CD4-positive, alpha-beta T cell treated with Interleukin-17A for 1 hour (primary cell): Measurements from ENCODE around the gene SNORC.
A peak's percentile ranks its signal among the peaks of the same experiment; 100 is the strongest.
"Not testable (repeated sequence)": the region's sequence is repeated elsewhere in the genome, so short reads cannot be mapped to it uniquely, and the experiment has no call there.

Source experiments
- DNase-seq: peaks from one replicate; pipeline ENCODE4 v3.0.0-alpha.2; 2020

Gene SNORC

DNA sequence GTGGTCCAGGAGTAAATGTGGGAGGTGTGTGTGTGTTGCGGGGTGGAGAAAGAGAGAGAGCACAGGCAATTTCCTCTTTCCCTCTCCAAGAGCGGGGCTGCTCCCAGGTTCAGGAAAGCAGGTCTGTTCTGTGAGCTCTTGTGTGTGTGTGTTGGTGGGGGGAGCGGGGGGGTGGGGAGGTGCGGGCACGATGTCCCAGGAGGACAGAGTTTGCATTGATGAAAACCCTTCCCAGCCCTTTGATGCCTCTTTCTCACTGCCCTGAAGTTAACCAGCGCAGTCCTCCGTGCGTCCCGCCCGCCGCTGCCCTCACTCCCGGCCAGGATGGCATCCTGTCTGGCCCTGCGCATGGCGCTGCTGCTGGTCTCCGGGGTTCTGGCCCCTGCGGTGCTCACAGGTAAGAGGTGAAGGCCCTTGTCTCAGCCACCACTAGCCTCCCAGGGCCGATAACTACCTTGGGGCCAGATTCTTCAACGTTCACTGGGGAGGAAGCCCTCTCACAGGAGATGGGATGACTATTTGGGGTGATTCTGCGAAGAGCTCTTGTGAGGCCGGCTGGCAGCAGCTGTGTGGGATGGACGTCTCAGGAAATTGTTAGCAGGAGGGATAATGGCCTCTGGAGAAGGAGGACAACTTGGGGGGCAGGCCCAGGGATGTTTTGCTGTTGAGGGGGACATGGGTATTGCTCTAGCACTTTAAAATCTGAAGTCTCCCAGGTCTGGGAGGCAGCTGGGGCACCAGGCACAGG, at the start of gene SNORC:
Gene SNORC, plus strand, starts transcription at position 247 of the 748 bp plus-strand sequence. Its CDS starts 78 bp downstream, at position 325.
- no peak for DNase-seq

DNA sequence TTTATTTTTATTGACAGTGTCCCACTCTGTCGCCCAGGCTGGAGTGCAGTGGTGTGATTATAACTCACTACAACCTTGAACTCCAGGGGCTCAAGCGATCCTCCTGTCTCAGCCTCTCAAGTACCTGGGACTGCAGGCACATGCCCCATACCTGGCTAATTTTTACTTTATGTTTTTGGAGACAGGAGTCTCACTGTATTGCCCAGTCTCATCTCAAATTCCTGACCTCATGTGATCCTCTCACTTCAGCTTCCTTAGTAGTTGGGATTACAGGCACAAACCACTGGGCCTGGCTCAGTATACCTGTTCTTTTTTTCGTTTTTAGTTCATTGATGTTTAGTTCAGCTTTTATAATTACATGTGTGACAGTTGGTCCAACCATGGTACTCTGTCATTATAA, 40.1 kb upstream of the SNORC start:
- no peak for DNase-seq

DNA sequence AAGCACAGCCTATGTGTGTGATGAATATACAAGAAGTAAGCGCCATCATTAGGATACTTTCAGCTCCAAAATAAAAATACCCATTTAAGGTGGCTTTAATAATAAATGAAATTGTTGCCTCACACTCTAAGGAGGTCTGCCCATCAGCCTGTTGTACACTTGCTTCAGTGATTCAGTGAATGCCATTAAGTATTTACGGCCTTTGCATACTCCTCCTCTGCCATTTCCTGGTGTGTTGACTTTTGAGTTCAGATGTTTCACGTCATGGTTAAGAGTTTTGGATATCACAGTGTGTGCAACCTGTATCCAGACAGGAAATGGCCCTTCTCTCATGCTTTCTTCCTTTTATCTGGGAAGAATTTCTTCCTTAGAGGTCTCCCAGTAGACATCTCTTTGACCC, 38.6 kb upstream of the SNORC start:
- no peak for DNase-seq

DNA sequence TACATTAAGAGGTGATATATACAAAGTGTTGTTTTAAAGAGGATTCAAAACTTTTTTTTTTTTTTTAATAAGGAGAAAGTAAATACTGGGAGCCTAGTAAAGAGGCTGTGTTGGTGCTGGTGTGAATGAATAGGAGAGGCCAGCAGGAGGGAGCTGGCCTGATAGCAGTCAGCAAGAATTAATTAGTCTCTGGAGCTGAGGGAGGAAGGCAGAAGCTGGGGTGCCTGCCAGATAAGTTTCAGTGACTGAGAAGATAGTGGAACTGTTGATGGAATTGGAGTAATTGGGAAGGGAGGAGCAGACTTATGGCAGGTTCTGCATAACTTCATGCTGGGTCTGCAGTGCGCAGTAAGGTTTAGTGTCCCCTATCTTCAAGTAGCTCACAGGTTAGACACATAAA, 36.2 kb upstream of the SNORC start:
- no peak for DNase-seq

DNA sequence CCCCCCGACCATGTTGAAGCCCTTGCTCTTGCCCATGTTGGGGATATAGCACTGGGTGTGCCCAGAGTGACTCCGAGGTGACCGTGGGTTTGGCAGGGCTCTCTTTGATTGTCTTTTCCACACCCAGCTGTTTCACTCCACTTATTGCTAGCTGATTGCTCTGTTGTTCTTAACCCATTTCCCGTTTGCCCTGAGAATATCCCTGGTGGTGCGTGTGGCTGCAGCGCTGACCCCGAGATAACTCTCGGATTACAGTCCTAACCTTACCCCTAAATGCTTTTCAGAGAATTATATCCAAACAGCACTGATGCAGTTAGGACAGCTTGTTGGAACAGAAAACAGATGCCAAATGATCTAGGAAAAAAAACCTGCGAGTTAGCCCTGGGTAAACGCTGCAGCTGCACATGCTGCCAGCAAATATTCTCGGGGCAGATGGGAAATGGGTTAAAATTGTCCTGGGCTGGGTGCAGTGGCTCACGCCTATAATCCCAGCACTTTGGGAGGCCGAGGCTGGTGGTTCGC, 34.3 kb upstream of the SNORC start:
- DNase-seq: no peak

DNA sequence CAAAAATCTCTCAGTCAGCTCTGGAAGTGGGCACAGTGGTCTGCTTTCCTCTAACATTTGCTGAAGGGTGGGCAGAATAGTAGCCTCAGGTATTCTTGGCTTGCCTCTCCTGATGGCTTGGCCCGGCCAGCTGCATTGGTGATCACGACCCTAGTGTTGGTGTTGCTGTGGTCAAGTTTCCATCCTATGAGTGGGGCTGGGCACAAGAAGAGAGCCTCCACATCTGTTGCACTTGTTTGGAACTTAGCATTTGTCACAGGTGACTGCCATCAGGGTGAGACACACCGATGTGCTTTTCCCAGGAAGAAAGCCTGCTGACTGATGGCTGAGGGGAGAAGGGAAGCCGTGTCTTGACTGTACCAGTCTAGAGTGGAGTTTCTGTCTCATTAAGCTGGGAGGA, 33.1 kb upstream of the SNORC start:
- DNase-seq: no peak

DNA sequence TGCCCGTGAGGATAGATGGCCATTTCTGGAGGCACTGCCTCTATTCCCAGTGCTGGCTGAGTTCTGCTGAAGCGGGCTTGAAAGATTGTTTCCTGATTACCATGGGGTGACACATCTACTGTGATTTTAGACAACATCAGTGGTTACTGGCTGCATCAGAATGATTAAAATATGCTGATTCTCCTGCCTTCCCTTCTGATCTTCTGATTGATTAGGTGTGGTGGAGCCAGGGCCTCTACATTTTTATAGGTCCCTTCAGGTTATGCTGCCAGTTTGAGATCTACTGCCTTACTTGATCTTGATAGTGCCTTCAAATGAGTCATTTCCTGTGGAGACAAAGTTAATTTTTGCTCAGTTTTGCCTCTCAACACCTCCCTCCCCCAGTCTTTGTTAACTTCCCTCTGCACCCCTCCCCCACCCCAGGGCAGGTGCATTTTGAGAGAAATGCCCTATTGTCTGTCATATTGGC, 31.6 kb upstream of the SNORC start:
- DNase-seq: peak; percentile 81

DNA sequence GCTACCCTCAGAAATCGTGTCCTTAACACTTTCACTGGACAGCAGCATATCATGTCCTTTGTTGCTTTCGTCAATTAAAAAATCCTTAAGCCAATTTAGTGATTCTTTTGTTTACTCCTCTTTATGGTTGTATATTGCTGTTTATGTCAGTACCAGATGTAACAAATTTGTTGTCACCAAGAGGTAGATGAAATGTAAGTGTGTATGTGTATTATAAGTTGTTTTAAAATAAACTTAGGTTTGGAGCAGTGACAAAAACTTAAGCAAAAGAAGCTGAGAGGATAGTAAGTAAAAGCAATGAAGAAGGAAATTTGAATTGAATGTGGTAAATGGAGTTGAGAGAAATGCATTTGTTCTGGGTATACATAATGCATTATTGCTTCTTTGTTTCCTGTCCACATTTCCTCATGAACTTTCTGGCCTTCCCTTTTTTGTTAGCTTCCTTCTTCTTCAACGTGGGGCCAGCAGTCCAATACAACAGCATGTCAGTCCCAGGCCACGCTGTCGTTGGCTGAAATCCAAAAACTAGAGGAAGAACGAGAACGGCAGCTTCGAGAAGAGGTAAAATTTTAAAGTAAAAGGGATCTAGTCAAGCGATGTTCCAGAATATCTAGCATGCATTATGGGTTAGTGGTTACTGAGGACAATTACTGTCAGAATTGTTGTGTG, 30.5 kb upstream of the SNORC start:
- DNase-seq: peak; percentile 10

DNA sequence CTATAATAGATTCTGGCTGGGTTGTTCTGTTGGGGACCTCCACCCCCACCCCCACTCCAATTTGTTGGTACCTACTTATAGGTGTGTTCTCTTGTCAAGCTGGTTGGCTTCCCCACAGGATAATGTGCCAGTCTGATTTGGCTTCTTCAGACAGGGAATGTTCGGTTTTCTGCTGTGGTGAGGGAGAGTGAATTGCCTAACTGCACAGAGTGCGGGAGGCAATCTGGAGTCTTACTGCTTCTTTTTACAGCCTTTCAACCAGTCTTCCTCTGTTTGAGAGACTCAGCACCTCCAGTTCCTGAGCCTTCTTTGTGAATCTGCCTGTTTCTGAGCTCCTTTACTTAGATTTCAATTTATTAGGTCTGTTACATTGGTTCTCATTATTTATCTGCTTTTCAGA, 27.4 kb upstream of the SNORC start:
- DNase-seq: no peak

DNA sequence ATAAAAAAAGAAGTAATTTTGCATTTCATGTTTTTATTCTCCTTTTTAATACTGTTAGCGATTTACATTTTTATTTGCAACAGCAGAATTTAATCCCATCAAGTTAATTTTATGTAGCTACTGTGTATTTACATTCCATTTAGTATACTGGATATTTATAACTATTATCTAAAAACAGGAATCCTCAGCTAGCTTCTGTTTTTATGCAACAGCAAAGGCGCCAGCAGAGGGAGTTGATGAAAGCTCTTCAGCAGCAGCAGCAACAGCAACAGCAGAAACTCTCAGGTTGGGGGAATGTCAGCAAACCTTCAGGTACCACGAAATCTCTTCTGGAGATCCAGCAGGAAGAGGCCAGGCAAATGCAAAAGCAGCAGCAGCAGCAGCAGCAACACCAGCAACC, 26.2 kb upstream of the SNORC start:
- no peak for DNase-seq

DNA sequence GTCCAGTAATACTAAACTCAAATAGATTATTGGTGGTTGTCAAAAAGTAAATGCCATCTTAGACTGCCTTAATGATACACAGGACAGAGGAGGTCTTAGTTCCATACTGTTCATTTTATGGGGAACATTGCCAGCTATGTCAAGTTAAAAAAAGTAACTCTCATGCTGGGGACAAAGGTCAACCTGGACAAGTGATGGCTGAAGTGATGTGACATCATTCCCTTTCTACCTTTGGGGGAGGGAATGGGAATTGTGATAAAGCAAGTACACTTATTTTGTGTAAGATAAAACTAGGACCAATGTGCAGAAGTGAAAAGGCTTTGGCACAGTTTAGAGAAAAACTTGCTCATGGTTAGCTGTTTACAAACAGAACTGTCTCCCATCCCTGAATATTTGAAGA, 24.0 kb upstream of the SNORC start:
- DNase-seq: no peak

DNA sequence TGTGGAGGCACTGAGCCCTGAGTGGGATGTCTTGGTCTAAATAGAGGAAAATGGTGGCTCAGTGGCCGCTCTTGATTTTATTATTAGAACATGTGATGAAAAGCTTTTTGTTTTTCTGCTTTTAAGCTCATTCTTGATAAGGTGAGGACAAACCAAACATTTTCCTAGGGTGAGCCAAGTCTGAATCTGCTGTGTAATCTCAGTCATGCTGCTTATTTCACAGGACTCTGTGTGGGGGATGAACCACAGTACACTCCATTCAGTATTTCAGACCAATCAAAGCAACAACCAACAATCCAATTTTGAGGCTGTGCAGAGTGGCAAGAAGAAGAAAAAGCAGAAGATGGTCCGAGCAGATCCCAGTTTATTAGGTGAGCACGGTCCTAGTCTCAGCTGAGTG, 20.0 kb upstream of the SNORC start:
- no peak for DNase-seq

DNA sequence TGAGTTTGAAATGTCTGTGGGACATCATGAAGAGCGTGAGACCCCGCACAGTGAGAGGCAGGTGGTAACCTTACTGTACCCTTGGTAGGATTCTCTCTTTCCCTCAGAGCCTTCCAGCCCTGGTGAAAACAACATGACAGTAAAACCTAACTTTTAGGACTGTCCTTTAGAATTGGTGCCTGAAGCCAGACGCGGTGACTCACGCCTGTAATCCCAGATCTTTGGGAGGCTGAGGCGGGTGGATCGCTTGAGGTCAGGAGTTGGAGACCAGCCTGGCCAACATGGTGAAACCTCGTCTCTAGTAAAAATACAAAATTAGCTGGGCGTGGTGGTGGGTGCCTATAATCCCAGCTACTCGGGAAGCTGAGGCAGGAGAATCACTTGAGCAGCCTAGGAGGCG, 18.0 kb upstream of the SNORC start:
- not testable (repeated sequence) for DNase-seq

DNA sequence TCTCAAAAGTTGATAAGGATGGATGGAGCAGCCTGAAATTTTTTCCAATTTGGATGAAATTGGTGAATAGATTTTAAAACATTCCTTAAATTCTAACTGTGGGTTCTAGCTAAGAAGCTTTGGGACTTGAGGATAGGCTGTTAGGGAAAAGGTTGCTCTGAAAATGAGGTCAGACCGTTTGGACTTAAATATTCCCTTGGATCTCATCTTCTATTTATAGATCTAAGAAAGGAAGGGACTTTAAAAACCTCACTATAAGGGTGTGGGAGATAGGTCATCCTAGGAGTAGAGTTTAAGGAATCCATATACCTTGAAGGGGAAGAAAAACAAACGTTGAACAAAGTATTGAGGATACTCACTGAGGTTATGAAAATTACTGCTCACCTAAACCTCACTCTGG, 17.4 kb upstream of the SNORC start:
- DNase-seq: no peak

DNA sequence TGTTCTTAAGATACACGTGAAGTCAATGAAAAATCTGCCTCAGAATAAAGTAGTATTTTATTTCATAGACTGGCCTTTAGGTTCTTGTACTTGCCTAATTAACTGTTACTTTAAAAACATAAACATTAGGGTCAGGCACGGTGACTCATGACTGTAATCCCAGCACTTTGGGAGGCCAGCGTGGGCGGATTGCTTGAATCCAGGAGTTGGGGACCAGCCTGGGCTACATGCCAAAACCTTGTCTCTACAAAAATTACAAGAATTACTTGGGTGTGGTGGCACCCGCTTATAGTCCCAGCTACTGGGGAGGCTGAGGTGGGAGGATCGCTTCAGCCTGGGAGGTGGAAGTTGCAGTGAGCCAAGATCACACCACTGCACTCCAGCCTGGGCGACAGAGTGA, 16.0 kb upstream of the SNORC start:
- DNase-seq: no peak

DNA sequence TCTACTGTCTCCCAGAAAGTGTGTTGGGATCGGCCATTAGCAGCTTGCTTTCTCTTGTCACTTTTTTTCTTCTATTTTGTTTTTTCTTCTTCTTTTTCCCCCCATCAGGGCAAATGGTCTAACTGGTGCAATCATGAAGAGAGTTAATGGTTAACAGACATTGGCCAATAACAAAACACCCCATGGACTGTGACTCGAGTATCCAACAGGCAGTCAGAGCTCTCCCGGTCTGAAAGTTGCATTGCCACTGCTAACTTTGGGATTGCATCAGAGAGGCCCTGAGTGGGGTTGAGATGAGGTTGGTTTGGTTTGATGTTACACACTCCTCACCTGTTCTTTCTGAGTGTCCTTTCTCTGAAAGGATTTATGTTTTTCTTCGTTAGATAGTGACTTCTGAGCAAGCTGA, 12.9 kb upstream of the SNORC start:
- DNase-seq: no peak

DNA sequence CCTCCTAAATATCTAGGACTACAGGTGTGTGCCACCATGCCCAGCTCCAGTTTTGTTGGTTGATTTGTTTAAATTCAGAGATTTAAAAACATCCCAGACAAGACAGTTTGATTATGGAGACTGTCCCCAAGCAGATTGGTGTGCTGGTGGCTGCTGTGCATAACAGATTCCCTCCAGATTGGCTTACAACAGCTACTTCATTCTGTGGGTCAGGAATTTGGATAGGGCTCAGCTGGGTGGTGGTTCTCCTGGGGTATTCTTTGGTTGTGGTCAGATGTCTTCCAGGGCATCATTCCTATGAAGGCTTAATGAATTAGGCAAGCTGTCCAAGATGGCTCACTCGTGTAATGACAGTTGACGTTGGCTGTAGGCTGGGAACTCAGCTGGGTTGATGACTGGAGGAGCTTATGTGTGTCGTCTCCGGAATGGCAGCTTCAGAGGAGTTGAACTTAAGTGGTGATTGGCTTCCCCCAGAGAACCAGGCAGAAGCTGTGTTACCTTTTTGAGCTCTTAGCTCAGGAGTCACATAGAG, 10.6 kb upstream of the SNORC start:
- DNase-seq: no peak

DNA sequence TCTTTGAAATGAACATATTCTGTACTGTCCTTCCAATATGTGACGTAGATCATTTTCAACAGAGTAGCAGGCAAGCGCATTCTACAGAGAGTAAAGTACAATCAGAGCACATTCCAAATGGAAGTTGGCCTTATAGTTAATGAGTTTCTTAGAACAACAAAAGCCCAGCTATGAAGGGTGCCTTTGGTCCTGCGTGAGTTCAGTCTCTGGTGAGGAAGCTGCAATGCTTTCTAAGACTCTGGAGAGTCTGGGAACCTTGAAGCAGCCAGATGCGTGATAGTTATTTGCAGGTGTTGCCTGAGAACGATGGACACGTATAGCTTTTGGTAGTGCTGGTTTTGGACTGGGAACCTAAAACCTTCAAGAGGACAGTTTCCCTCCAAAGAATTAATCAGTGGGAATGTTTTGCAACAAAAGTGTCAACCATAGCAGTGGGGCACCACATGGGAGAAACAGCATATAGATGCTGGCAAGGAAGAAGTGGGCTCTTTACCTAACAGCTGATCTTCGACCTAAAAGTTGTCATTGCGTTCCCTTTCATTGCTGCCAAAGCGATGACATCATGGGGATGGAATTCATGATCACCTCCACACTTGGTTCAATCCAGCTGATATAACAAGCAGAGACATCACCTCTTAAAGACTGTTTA, 9.3 kb upstream of the SNORC start:
- DNase-seq: no peak

DNA sequence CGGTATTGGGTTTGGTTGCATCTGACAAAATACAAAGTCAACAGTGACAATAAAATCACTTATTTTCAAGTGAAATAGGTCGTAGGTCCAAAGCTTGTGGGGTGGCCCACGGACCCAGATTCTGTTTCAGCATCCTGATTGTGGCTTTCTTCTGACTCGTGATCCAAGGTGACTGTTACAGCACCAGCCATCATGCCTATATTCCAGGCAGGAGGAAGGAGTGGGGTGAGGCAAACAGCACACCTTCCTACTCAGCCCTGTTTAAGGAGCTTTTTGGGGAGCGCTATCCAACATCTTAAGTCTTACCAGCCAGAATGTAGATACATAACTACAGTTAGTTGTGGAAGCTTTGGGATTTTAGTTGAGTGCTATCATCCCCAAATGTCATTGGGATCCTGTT, 8.7 kb upstream of the SNORC start:
- no peak for DNase-seq

DNA sequence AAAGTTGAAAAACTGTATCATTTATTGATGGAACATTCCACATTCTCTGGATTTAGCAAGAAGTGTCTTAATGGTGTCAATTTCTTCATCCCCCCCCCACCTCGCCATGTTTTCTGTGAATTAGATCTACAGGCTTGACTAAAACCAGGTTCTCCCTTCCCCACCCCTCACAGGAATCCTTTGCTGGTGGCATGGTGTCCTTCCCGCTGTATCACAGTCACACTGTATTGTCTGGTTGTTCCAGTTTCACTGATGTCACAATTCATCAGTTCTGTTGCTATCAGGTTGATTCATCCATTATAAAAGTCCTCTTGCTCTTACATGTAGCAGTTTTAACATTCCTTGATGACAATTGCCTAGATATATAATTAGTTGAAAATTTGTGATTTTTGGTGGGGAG, 6.1 kb upstream of the SNORC start:
- DNase-seq: no peak

DNA sequence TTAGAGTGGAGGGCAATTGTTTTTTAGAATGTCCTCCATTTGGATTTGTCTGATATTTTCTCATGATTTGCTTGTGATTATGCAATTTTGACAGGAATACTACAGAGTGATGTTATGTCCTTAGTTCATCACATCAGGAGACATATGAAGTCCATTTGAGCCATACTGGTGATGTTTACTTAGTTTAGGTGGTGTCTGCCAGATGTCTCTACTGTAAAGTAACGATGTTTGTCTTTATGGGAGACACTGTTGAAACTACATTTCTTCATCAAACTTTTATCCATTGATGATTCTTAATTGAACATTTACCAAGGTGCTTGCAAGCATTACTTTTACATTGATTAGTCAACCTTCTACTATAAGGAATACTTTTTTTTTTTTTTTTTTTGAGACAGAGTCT, 4.9 kb upstream of the SNORC start:
- no peak for DNase-seq

DNA sequence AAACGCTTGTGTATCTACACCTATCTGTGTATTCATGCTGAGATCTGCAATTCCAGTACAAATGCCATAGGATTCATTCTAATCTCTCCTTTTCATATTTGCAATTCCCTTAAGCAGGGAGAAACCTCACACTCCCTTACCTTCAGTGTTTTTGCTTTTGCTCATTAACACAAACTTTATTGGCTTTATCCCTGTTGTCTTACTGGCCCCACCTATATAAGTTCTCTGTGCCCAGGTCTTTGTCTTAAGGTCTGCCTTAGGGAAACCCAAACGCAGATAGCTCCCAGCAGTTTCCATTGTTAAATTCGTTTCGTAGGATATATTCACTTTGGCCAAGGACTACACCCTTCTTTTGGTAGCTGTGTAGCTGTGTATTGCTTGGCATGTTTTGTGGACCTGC, 4.0 kb upstream of the SNORC start:
- no peak for DNase-seq

DNA sequence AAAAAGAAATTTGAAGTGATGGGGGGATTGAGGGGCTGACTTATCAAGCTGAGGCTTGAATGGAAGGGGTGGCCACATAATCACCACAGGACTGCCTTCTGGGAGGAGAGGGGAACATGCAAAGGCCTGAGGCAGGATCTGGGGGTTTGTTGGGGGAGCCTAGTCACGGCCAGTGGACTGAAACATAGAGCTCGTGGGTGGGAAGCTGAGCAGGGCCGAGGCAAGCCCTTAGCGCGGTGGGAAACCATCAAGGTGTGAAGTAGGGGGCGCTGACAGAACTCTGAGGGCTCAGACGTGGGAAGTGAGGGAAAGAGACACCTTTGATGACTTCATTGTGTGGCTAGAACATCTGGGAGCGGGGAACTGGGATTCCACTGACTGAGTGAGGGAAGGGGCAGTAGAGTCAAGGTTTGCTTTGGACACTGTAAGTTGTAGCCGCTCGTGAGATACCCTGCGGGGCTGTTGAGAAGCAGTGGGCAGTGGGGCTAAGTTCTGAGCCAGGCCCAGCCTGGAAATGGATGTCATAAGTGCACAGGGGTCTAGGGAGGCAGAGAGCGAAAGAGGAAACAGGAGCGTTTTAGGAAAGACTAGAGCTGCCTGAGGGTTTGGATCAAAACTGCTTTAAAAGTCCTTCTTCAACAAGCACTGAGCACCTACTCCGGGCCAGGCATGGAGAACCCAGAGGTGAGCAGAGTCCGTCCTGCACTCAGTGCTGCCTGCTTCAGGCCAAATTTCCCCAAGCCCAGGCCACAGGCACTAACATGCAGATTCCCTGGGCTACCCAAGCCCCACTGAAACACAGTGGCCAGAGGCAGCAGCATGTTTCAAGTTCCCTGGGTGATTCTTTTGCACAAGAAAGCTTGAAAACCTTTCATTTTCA, 686 bp upstream of the SNORC start:
- DNase-seq: no peak
